GM21737 (cell line): ENCODE data around the gene MAP3K4.
"Not testable (repeated sequence)": the region's sequence is repeated elsewhere in the genome, so short reads cannot be mapped to it uniquely, and the experiment has no call there.

Source experiments
- ATAC-seq: cut with Tn5 transposase; IDR thresholded peaks from one replicate; pipeline ENCODE4 v1.9.1; 2021; ENCODE audit warnings: mild to moderate bottlenecking, moderate library complexity; ENCODE audit not compliant: unreplicated experiment

The MAP3K4 gene

DNA sequence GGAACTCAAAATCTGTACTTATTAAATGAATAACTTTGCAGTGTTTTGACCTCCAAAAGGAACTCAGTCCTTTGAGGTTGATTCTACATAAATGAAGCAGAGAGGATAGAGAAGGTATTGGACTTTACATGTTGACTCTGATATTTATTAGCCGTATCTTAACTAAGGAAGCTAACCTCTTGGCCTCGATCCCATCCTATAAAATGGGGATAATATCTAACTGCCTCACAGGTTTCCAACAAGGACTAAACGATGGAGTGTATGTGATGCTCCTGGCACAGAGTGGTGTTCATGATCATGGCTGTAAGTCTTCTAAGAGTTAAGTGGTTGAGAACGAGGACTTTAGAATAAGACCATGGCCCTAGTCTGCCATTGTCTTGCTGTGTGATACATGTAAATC lies 24.2 kb upstream of the MAP3K4 start:
- no peak for ATAC-seq

DNA sequence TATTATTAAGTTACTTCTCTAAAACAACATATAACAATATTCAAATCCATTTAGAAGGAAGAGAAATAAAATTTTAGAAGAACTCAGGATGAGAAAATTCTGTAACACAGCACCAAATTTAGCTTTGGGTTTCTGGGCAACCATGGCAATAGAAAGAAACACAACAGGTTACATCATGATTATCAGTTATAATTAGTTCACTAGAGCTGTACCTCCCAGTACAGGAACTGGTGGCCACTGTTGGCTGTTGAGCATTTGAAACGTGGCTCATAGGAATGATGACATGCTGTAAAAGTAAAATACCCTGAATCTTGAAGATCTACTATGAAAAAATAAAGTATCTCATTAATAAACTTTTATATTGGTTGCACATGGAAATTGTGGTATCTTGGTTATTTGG lies 23.7 kb upstream of the MAP3K4 start:
- no peak for ATAC-seq

DNA sequence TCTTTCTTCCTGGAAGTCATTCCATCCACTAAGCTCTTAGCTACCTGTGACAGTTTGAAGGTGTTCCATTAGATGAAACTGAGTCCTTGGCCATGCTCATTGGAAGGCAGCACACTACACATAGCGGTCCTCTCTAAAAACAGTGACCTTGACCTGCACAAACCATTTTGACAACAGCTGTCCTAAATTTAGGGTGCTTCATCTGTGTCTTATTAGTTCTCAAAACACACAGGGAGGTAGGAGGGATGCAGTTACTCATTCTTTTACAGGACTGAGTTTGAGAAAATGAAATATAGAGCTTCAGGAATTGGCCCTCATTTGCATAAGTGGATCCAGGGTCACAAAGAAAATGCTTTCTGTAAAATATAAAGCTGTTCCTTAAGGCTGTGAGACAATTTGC lies 20.4 kb upstream of the MAP3K4 start:
- no peak for ATAC-seq

DNA sequence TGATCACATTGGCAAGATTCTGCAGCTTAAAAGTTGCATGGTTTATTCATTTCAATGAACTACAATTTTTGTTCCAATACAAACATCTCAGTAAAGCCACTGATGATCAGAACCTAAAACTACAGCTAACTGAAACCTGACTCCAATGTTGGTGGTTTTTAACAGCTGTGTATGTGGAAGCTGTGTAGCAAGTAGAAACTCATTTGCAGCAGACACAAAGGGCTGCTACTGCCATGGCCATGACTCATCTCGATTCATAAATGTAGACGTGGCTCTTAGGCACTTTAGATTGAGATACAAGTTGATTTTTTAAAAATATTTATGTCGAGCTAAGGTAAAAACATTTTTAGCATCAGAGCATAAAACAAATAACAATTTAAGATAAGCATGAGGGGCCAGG lies 19.5 kb upstream of the MAP3K4 start:
- ATAC-seq: no peak

DNA sequence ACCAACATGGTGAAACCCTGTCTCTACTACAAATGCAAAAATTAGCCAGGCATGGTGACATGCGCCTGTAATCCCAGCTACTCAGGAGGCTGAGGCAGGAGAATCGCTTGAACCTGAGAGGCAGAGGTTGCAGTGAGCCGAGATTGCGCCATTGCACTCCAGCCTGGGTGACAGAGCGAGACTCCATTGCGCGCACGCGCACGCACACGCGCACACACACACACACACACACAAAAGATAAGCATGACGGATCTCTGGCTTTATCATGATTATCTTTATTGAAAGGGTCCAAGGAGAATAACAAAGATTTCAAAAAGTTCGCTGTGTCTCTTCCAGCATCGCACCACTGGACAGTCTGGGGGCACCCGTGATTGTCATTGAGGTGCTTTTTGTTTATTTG lies 19.0 kb upstream of the MAP3K4 start:
- ATAC-seq: not testable (repeated sequence)

DNA sequence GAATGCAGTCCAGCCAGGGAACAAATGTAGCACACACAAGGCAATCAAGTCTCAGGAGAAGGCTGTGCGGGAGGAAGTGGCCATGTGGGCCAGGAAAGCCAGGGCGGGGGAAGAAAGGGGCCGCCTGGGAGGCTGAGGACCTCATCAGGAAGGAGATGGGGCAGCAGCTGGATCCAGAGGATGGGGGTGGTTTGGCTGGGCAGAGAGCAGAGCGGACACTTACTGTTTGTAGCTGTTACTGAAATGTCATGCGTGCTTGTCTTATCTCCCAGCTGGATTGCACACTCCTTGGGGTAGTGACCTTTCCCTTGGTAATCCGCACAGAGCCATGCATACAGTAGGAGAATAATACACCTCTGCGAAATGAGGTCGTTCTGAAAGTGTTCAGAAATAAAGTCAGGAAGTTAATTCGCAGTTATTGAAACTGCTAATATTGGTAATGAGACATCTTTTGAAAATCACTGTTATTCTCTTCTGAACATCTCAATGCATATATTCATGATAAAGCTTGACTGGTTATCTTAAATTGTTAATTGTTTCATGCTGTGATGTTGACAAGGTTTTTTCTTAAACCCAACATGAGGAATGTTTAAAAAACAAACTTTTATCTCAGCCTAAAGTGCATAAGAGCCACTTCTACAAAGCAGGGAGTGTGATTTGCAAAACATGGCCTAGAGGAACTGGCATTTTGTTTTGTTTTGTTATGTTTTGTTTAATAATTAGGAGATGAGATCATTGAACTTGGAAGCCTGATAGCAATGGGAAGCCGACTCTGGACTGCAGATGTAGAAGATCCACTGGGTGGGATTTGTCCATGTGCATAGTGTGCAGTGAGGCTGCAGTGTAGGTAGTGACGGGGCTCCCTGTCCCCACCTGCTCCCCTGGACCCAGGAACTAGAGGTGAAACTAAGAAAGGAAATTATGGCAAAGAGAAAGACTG lies 18.0 kb upstream of the MAP3K4 start:
- ATAC-seq: no peak

DNA sequence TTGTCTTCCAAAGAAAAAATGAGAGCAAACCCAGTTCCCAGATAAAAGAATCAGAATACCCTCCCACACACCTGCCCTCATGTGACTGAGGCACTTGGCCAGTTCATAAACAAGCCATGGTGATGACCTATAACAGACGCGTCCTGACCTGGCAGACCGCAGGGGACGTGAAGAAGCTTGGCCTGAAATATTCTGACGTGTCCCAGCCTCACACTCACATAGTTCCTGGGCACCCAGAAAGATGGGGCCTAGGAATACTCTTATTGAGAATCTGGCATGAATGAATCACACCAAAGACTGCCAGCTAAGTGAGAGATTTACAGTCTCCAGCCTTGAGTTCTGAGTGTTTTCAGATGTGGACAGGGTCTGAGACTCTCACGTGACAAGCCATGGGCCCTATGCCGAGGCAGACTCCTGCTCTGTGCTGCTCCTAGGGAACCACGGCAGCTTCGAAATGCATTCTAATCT lies 17.2 kb upstream of the MAP3K4 start:
- ATAC-seq: no peak

DNA sequence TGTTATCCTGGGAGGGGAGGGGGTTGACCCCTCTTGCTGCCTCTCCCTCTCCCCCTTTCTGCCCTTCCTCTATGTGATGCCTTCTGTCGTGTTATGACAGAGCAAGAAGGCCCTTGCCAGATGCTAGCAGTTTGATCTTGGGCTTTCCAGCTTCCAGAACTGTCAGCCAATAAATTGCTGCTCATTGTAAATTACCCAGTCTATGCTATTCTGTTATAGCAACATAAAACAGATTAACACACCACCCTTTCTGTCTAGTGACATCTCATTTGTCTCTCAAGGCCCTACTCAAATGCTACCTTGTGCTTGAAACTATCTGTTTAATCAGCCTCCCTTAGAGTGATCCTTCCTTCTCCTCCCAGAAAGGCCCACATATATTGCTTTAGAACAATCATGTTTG lies 16.4 kb upstream of the MAP3K4 start:
- ATAC-seq: no peak

DNA sequence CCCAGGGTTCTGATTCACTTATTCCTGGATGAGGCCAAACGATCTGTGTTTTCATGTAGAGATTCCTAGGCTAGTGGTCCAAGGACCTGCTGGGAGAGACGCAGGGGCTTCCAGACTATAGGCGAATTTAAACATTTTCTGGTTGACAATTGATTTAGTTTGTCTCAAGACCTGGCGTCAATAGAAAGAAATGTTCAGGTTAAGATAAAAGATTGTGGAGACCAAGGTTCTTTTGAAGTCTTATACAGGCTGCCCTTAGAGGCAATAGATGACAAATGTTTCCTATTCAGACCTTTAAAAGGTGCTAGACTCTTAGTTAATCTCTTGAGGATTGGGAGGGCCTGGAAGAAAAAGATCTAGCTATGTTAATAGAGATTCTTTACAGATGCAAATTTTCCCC lies 15.6 kb upstream of the MAP3K4 start:
- not testable (repeated sequence) for ATAC-seq

DNA sequence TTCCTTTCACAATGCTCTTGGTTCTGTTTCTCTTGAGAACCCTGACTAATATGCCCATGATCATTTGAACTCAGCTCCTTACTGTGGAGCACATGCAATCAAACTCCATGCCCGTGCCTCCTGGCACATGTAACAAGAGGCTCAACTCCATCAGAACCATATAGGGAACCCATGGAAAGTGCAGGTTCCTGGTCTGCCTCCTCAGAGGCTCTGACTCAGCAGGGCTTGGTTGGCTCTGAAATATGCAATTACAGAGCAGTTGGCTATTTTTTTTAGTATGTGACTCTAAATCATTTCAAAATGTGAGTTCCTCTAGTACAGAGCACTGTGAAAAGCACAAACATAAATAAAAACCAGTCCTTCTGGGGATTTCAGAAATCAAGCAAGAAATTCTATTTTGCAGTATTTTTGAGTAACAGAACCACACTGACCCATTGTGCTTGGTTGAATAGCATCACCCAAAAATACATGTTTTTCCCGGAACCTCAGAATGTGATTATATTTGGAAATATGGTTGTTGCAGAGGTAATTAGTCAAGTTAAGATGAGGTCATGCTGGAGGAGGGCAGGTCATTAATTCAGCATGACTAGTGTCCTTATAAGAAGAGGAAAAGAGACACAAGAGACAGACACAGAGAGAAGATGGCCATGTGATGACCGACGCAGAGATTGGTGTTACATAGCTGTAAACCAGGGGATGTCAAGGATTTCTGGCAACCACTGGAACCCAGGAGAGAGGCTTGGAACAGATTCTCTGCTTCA lies 13.2 kb upstream of the MAP3K4 start:
- no peak for ATAC-seq

DNA sequence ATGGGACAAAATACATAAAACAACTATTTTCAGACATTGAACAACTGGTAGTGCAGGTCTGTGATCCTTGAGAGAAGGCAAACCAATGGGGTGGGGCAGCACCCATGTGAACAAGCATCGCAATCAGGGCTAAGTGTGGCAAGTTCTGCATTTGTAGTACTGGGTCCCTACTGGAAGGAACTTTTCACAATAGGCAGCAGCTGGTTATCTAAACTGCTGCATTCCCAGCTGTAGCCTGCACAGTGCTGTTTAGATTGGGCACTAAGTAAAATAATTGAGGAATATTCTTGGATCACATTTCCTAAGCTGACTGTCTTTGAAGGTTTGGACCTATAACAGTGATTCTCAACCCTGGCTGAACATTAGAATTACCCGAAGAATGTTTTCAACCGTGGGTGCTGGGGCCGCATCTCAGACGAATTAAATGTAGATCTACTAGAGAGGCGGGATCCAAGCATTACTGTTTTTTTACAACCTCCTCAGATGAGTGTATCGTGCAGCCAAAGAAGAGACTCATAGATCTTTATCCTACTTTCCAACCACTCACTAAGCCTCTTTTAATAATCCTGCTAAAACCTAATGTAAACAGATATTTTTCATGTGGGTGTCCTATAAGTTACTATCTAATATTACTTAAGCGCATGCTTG lies 12.4 kb upstream of the MAP3K4 start:
- ATAC-seq: no peak

DNA sequence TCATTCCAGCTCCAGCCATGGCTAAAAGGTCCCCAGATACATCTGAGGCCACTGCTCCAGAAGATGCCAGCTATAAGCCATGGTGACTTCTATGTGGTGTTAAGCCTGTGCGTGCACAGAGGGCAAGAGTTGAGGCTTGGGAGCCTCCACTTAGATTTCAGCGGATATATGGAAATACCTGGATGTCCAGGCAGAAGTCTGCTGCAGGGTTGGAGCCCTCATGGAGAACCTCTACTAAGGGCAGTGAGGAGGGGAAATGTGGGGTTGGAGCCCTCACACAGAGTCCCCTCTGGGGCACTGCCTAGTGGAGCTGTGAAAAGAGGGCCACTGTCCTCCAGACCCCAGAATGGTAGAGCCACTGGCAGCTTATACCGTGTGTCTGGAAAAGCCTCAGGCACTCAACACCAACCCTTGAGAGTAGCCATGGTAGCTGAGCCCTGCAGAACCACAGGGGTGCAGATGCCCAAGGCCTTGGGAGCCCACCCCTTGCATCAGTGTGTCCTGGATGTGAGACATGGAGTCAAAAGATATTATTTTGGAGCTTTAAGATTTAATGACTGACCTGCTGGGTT lies 8.1 kb upstream of the MAP3K4 start:
- ATAC-seq: not testable (repeated sequence)

DNA sequence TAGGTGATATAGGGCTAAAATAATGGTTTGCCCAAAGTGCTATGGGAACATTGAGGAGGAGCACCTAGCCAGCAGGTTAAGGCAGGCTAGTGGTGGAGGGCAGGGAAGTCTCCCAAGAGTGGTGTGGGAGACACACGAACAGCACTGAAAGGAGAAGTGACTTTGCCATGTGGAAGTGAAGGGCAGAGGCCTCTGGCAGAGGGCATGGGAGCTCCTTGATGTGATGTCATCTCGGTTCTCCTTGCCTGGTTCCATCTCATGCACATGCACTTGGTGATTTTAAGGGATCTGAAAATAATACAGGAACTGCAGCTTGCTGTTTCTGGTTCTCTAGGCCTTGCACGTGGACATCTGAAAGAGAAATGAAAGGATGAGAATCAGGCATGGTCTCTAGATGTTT lies 4.7 kb upstream of the MAP3K4 start:
- no peak for ATAC-seq

DNA sequence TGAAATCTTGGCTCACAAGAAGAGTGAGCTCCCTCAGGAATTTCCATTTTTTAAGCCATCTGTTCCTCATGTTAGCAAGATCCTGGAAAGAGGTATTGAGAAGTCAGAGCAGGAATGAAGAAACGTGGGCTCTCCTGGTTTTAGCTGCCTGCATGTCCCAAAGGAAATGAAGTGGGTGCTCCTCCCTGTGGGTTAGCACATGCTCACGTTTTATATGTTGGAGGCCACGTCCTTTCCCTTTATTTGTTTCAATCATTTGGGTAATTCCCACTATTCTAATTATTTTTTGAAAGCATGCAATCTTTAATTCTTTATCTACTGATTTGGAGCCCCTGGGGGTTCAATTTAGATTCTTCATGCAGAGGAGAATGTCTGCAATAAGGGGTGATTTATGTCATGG lies 4.3 kb upstream of the MAP3K4 start:
- no peak for ATAC-seq

DNA sequence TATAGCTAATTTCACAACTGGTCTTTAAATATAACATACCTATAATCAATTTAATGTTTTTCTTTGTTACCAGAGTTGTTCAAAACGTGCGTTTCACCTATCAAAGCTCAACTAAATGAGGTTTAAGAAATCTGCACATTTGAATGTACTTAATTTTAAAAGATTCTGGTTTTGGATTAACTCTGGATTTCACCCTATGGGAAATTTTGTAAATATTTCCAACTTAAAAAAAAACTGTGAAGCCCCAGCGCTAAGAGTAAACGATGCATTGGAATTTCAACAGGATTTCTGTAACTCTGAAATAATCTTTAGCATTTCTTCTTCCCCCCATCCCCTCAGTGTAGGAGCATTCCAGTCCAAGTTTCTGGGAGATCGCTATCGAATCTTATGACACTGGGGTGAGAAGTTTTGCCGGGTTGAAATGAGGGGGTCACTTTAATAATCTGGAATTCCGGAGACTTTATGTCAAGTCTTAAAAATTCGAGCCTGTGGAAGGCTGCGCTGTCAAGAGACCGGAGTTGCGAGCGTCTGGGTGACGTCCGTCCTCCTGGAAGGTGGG lies 643 bp upstream of the MAP3K4 start:
- ATAC-seq: no peak

DNA sequence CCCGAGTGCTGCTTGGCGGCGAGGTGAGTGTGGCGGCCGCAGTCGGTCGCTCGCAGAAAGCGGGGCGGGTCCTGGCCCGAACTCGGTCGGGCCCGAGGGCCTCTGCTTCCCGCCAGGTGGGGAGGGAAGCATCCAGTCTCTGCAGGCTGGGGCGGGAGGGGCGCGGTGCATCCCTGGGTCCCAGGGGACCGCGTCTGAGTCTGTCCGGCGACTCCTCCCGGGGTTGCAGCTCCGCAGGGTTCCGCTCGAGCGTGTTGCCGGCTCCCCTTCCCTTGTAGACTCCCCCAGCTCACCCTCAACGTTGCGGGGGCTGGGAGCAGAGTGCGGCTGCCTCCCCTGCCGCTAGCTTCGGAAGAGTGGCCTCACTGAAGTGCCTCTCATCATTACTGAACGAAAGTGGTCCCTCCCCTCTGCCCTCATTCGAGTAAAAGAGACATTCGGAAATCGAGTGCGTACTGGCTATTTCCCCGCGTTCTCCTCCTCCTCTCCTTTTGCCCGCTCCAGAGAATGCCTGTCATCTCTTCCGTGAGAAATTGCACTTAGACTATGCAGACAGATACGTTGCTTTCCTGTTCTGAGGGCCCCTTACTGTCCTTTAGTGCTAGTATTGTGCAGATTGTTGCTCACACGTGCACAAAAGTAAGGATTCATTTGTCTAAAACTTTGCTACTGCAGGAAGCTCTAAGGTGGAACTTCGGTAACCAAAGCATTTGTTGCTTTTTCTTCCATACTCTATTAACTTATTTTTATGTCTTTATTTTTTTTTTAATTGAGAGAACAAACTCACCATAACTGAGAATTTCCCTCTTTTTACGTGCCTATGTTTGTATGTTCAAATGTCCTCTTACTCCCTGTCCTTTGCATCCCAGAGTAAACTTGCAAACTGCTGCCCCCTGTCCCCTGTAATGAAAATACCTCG lies 751 bp downstream of the MAP3K4 start:
- ATAC-seq: peak; percentile 46

DNA sequence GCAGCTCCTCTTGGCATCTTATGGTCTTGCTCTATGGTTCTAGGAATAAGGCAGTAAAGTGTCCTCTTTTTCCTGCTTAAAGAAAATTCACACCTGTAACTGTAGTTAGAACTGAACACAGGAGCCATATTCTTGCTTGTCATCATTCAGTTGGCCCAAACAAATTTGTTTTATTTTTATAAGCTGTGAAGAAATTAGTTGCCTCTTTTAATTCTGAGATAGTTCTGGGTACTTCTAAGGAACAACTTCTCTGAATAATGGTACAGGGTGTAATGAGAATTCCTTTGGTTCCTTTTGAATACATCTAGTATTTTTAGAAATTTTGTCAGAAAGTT lies 1.4 kb downstream of the MAP3K4 start:
- ATAC-seq: no peak

DNA sequence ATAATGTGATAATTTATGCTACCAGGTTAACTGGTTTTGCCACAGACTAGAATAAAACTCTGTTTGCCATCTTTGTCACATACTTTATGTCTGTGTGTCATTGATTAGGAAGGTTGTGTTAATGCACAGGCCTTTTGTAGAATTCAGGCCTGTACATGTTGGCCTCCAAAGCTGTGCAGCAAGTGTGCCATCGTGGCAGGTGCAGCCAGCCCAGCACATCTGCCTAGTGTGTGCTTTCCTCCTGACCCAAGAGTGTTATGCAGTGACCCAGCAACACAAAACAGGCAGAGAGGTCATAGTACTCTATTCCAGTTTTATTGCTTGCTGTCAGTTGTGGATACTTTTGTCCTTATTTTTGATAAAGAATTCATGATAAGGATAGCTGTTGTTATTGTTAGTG lies 3.7 kb downstream of the MAP3K4 start:
- no peak for ATAC-seq

DNA sequence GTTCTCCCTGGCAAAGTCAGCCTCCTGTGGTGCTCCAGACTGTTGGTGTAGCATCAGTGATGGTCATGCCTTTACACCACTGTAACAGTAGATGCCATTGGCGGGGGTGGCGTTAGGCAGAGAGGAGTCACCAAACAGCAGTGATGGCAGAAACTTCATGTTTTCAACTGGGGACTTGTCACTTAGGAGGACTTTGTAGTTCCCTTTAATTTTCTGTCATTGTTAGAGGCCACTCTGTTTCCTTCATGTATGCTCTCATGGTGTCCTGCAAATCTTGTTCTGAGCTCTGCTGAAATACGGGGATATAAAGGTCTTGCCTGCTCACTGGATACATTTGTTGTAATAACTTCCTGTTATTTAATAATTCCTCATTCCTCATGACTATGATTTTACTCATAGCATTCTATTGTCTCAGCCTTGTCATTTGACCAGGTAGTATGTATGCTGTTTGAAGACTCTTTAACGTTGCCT lies 4.6 kb downstream of the MAP3K4 start:
- ATAC-seq: no peak

DNA sequence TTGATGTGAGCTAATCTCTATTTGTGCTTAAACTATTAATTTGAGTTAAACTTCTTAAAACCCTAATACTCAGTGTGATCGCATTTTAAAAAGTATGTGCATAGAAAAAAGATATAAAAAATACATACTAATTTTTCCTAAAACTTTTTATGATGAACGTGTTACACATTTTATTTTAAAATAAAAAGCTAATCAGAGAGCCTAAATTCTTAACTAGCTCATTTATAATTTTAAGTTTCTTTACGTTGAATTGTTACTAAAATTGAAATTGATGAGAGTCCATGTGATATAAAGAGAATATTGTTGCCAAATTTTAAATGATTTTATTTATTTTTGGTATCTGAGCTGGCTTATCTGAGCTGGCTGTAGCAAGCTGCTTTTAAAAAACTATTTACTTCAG lies 6.6 kb downstream of the MAP3K4 start:
- no peak for ATAC-seq
